ENCODE measurements around the gene TMEM141.
"Not testable (repeated sequence)": the region's sequence is repeated elsewhere in the genome, so short reads cannot be mapped to it uniquely, and the experiment has no call there.

TMEM141 gene

GRCh38 chr9:136754626-136755301 lies 36.4 kb upstream of the TMEM141 start:
- DNase-seq (ENCODE audit: insufficient read length, low spot score) = no peak

GRCh38 chr9:136755302-136756133 lies 35.6 kb upstream of the TMEM141 start:
- not testable (repeated sequence) for DNase-seq (ENCODE audit: insufficient read length, low spot score); FAIRE-seq

More at GRCh38 chr9:136754626-136755301, 36.4 kb upstream of the TMEM141 start:
- FAIRE-seq = no peak

- no peak for DNase-seq (ENCODE audit: insufficient read length, low spot score)
- FAIRE-seq = peak; percentile 40
Observed at GRCh38 chr9:136756134-136756438, 35.1 kb upstream of the TMEM141 start.

GRCh38 chr9:136756836-136757235 lies 34.3 kb upstream of the TMEM141 start:
- FAIRE-seq (no peak), DNase-seq (ENCODE audit: insufficient read length, low spot score) (no peak)

- DNase-seq (ENCODE audit: insufficient read length, low spot score) = no peak
- no peak for FAIRE-seq
Observed at GRCh38 chr9:136757328-136757727, 33.8 kb upstream of the TMEM141 start.

GRCh38 chr9:136757751-136758140 lies 33.4 kb upstream of the TMEM141 start:
- DNase-seq (ENCODE audit: insufficient read length, low spot score) (no peak), FAIRE-seq (no peak)

GRCh38 chr9:136759001-136759400 lies 32.1 kb upstream of the TMEM141 start:
- no peak for FAIRE-seq

GRCh38 chr9:136759436-136760325 lies 31.5 kb upstream of the TMEM141 start:
- no peak for DNase-seq (ENCODE audit: insufficient read length, low spot score)
- FAIRE-seq = no peak

More at GRCh38 chr9:136759001-136759400, 32.1 kb upstream of the TMEM141 start:
- DNase-seq (ENCODE audit: insufficient read length, low spot score) = no peak

GRCh38 chr9:136760424-136760823 lies 30.7 kb upstream of the TMEM141 start:
- FAIRE-seq (no peak), DNase-seq (ENCODE audit: insufficient read length, low spot score) (no peak)

- DNase-seq (ENCODE audit: insufficient read length, low spot score) = peak; percentile 72
- FAIRE-seq = peak; percentile 62
Observed at GRCh38 chr9:136760834-136761544, 30.2 kb upstream of the TMEM141 start.

- no peak for FAIRE-seq
- DNase-seq (ENCODE audit: insufficient read length, low spot score) = no peak
Observed at GRCh38 chr9:136761545-136761981, 29.6 kb upstream of the TMEM141 start.

- no peak for FAIRE-seq
- DNase-seq (ENCODE audit: insufficient read length, low spot score) = no peak
Observed at GRCh38 chr9:136762221-136762691, 28.9 kb upstream of the TMEM141 start.

- no peak for FAIRE-seq
- DNase-seq (ENCODE audit: insufficient read length, low spot score) = no peak
Observed at GRCh38 chr9:136762915-136763648, 28.1 kb upstream of the TMEM141 start.

- DNase-seq (ENCODE audit: insufficient read length, low spot score) (no peak), FAIRE-seq (no peak)
Observed at GRCh38 chr9:136763649-136764035, 27.5 kb upstream of the TMEM141 start.

GRCh38 chr9:136764301-136764891 lies 26.7 kb upstream of the TMEM141 start, which contains the start of gene LCN15:
LCN15 (minus strand) TSS chr9:136764518; CDS start chr9:136764488, 30 bp downstream.
- no peak for FAIRE-seq
- no peak for DNase-seq (ENCODE audit: insufficient read length, low spot score)

GRCh38 chr9:136765041-136765440 lies 26.1 kb upstream of the TMEM141 start:
- DNase-seq (ENCODE audit: insufficient read length, low spot score) (no peak), FAIRE-seq (no peak)

GRCh38 chr9:136765745-136766409 lies 25.3 kb upstream of the TMEM141 start:
- not testable (repeated sequence) for FAIRE-seq; DNase-seq (ENCODE audit: insufficient read length, low spot score)

- not testable (repeated sequence) for FAIRE-seq
Observed at GRCh38 chr9:136766410-136767120, 24.6 kb upstream of the TMEM141 start.

More at GRCh38 chr9:136766410-136767120, 24.6 kb upstream of the TMEM141 start:
- not testable (repeated sequence) for DNase-seq (ENCODE audit: insufficient read length, low spot score)

Data from HTR-8/SVneo (cell line).